Activated T-helper 1 cell treated with Interleukin-2 at 50 U/mL for 16 hours (primary cell): Measurements from ENCODE around the gene SCIN.
"Not testable (repeated sequence)": the region's sequence is repeated elsewhere in the genome, so short reads cannot be mapped to it uniquely, and the experiment has no call there.

Experiments
- DNase-seq: peaks from one replicate; pipeline ENCODE4 v3.0.0-alpha.2; 2020; ENCODE audit warnings: low read depth

SCIN gene

DNA sequence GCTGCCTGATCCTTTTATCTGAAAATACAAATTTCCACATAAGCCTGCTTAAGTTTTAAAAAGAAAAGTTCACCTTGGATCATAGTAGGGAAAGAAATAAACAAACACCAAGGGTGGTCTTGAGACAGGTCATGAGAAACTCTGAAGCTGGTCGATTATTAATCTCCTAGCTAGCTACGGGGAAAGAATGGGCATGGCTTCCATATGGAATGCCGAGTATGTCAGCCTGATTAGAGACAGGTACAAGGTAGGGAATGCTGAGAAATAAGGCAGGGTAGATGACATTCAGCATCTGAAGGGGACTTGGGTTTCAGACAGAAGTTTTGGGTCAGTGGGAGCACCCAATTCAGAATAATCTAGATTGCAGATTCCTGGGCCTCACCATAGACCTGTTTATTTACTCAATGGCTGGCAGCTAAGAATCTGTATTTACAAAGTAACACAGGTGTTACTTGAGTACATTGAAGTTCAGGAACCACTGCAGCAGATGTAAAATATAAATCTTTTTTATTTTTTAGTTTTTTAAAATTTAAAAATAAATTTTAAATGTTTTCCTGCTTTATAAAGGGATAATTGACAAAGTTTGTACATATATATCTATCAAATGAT, 49.0 kb downstream of the SCIN start:
- DNase-seq = no peak

DNA sequence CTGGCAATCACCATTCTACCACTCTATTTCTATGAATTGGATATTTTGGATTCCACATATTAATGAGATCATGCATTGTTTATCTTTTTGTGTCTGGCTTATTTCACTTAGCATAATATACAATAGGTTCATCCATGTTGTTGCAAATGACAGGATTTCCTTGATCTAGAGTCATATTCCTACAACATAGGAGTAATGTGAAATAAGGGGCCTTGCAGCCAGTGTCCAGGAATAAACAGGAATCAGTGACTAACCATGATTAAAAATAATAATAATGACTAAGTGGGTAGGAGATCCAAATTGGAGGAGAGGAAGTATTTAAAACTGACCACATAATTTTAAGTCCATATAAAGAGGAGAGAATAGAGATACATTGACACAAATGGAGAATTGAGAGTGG, 49.9 kb downstream of the SCIN start:
- DNase-seq = no peak

DNA sequence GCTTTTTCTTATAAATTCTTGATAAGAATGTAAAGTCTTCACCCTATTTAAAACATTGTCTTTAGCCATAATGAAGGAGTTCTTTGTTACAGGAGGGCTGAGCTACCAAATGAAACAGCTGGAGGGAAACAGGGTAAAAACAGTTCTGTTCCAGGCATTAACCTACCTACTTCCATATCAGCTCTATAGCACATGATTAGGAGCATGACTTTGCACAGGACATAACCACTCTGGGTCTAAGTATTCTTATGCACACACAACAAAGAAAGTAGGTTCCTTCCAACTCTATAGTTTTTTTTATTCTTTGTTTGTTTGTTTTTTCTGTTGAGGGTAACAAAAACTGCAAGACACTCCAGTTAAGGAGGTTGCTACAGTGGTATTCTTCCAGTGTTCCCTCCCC, 52.7 kb downstream of the SCIN start:
- DNase-seq = no peak

DNA sequence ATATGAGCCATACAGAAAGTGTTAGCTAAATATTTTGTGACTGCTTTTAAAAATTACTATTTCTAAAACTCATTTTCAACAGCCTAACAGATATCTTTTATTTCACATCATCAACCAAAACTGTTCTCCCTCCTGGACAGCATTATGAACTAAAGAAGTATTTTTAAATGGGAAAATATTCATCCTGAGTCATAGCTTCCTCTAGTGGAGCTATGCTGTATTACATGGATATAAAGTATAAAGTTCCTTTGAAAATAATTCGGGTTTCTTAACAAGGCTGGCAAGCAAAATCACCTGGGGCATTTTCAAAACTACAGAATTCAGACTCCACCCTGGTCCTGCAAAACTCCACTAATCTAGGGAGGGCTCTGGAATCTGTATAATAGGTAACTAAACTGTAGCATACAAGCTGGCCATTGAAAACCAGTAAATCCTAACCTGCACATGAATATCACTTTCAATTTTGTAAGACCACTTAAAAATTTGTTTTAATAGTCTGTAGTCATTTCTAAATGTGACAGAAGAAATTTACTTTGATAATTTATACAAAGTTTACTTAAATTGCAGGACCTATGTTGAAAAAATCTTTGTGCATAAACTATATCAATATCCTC, 53.5 kb downstream of the SCIN start:
- no peak for DNase-seq

DNA sequence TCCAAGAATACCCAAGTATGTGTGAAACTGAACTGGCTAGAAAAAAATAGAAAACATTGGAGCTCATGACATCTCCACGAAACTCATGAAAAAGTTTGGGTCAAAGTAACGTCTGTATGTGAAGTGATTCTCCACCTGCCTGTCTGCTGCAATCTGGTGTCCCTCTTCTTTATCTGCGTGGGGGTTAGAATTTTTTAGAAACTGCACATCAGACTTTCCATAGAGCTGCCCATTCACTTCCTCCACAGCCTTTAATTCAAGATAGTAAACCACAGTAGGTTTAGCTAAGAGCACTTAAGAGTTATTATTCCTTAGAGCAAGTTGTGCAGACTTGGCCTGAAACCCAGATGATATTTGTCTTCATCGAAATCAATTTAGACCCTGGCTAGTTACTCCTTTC, 55.3 kb downstream of the SCIN start:
- DNase-seq = no peak

DNA sequence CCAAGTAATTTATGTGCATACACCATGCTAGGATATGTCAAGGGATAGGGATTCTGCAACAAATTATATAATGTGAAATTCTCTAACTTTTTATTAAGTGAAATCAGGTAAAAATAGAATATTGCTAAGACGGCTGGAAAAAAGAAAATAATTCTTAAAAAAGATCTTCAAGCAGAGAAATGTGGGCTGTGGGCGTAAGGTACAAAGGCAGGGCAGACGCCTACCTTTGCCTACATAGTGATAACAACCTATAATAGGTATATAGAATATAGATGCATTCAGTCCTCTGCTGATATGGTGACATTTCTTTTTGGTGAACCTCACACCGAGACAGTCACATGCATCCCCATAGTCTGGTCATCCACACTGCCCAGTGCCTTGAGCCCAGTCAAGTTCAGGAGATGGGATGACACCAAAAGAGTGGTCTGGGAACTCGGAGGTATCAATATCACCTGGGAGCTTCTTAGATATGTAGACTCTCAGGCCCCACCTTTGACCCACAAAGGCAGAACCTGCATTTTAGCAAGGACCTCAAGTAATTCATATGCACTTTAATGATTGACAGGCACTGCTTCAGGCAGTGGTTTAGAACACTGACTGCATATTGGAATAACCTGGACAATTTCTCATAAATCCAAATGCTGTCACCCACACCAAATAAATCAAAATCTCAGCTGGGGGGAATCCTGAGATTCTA, 59.4 kb downstream of the SCIN start:
- DNase-seq = no peak

DNA sequence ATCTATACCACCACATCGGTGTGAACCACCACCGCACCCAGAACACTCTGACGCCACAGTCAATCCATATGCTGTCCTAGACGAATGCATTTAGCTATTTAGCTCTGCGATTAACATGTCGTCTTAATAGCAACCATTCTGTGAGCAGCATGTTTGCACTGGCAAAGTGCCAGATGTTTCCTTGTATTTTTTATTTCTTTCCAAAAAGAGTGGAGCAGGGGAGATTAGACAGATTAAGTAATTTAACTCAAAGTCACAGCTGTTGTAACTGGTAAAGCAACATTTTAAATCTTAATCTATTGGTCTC, 59.9 kb downstream of the SCIN start:
- DNase-seq = no peak

DNA sequence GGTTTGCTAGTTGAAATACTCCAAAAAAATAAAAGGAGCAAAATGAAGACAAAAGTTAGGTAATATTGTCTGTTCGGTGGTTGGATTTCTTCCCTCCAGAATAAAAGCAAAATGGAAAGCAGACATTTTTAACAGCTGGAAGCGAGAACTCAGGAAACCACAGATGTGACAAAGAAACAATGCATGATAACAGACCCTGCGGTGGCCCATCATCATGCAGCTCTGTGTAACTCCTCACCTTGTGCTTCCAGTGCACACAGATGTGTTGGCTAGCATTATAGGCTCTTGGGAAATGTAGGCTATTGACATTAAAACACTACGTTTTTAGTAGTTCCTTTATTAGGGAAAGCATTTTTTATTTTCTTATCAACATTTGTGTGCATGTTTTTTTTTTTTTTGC, 63.1 kb downstream of the SCIN start:
- DNase-seq = no peak

DNA sequence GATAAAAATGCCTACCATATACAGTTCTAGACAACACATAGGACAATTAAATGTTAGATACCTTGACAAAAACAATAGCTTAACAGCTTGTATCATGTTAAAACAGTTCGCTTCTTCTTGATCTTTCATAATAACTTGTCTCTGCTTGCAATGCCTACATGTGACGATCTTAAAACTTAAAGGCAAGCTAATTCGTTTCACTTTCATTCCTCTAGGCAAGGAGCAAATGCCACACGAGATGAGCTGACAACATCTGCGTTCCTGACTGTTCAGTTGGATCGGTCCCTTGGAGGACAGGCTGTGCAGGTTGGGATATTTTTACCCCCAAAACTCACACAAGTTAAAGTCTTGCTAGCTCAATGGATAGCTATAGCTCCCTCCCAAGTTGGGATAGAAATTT, 65.3 kb downstream of the SCIN start:
- DNase-seq = no peak

DNA sequence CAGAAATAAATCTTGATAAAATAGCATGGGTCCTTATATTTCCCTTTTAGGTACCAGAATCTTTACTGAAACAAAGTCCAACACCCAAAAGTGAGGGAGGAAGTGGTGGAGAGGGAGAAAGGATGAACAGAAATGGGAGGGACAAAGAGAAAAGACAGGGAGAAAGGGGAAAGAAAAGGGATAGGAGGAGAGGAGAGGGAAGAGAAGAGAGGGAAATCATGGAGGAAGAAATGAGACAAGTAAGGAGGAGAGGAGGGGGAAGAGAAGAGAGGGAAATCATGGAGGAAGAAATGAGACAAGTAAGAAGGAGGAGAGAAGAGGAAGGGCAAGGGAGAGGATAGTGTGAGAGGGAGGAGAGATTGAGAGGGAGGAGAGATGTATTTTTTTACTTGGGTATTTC, 66.8 kb downstream of the SCIN start:
- no peak for DNase-seq

DNA sequence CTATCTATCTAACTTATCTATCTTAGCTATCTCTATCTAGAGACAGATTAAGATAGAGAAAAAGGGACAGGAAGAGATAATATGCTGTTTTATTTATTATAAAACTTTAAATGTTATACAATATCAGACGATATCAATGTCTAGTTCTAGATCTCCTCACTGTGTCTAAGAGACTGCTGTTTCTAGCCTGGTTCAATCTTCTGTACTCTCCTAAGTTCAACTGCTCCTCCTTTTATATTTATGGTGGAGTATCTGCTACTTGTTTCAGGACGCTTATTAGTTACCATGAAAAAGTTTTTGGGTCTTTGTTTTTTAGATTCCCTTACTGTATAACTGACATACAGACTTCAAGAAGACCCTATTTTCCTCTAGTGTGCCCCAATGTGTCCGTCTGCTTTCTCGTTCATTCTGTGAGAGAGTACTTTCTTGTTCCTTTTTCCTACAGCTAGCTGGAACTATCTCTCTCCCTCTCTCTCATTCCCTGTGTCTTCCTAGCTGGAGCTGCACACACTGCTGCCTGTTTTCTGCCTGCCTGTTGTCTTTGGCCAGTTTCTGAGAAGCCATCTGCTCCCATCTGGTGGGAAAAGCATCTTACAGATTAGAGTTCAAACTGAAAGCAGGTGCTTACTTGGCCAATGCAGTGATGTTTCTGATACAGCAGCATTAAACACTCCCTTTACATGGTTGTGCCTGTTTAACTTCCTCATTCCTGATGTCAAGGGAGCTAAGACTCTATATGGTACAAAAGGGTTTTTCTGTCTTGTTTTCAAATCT, 67.5 kb downstream of the SCIN start:
- DNase-seq = no peak

DNA sequence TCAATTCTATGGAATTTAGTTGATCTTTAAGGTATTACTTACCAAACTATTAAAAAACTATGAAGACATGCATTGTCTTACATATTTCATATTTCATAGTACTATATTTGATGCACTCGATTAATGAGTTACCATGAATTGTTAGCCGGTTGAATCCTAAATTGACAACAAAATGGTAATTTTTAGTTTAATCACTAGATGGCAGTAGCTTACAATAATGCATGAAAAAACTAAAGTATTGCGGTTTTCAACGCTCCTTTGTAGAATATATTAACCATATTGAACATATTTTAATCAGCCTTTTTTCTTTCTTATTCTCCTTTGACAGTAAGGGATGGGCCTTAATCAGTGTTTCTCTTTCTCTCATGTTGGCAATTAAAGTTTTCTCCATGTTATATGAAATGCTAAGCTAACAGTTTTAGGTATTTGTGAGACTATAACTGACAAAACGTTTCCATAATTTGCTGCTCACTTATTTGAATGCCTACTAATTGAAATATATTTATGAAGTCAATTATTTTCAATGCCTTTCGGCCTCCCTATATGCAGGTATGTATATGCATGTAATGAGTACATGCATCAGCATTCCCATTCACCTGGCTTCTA, 68.4 kb downstream of the SCIN start:
- DNase-seq = no peak

DNA sequence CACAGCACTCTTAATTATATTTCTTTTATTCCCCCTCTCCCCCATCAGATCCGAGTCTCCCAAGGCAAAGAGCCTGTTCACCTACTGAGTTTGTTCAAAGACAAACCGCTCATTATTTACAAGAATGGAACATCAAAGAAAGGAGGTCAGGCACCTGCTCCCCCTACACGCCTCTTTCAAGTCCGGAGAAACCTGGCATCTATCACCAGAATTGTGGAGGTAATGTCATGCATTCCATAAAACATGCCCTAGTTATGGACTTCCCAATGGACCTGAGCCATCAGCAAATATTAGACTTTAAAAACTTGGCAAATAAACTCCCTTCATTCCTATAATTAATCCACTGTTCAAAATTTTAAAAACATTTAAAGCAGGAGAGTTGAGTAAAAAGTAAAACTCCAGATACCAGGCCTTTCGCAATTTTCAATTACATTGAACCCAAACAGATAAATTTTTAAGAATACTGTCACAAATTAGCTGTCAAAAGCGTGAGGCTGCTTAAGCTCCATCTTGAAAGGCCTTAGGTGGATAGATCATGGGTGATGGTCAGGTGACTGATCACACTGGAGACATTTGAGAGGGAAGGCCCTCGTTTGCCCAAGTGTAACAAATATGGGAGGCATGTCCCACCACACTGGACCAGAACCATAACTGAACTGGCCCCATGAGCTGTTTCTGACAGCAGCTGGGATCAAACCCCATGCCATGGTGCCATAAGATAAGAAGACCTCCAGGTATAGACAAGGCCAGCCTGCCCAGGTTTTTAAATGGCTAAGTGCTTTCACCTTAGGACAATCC, 70.0 kb downstream of the SCIN start:
- no peak for DNase-seq

DNA sequence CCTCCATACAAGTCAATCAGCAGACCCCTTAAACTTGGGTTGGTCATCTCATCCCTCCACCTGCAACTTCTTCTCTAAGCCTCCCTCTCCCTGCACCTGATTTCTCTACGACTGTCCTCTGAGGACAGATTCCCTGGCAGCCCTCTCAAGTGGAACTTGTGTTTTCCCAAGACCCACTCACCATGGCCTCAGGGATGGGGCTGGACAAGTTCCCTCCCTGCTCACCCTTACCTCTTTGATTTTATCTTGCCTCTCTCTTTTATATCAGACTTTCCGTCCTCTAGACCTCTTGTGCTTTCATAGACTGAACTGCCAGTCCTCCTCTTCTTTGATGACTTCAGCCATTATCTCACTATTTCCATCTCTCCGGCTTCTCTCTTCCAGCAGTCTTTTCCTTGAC, 70.7 kb downstream of the SCIN start:
- DNase-seq = no peak

DNA sequence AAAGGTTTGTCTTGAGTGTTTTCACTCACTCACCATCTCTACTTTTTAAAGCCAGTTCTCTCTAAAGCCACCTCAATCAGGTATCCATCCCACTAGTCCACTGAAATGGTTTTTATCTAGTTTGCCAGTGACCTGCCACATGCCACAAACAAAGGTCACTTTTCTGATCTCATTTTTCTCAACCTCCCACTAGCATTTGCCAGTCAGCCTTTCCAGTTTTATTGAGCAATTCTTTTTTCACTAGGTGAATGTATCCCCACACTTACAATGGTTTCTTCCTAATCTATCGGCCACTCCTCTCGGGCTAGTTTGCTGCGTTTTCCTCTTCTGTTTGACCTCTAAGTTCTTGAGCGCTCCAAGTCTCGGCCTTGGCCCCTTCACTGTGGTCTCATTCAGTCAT, 72.0 kb downstream of the SCIN start:
- no peak for DNase-seq

DNA sequence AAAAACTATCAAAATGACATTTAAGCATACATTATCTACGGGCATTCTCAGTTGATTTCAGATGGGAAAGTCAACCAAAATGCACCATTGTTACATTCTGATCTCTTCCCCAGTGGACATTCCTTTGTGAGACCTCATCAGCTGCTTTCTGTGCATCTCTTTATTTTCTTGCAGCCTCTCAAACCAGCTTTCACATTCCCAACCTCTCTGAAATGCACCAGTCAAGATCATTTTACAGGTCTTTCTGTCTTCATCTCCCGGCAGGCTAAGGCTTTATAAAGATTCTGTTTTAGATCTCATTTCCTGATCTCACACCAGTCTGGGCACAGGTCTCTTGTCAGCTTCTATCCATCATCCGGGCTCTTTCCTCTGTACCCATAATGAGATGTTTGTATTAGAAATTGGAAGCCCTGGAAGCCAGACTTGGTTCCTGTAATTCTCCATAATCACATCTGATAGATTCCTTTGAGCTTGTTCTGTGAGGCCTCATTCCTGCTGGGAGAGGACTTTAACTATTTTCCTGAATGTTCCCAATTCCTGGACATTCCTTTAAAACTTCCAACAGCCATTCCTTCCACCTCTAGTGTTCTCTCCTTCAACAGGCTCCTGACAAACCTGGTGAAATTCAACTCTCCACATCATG, 72.6 kb downstream of the SCIN start:
- DNase-seq = no peak

DNA sequence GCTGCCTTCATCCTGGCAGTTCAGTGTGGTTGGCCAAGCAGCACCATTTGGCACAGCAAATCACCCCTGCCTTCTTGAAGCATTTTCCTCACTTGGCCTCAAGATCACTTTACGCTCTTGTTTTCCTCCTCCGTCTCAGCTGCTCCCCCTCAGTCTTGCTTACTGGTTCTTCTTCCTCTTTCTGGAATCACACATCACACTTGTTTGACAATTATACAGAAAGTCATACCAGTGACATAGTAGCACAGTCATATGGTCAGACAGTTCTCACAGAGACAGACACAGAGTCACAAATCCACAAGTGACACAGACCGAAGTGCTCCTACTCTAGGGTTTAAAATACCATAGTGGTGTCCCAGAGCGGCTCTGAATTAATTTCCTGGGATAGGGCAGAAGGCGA, 73.1 kb downstream of the SCIN start:
- DNase-seq = no peak

DNA sequence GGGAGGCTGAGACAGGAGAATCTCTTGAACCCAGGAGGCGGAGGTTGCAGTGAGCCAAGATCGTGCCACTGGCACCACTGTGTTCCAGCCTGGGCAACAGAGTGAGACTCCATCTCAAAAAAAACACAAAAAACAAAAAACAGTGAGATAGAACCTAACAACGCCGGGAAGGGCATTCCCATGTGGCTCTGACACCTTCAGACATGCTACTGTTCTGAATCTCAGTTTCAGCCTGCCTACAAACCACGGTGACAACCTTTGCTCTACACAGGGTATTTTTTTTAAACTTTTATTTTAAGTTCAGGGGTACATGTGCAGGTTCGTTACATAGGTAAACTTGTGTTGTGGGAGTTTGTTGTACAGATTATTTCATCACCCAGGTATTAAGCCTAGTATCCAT, 74.7 kb downstream of the SCIN start:
- DNase-seq = not testable (repeated sequence)

DNA sequence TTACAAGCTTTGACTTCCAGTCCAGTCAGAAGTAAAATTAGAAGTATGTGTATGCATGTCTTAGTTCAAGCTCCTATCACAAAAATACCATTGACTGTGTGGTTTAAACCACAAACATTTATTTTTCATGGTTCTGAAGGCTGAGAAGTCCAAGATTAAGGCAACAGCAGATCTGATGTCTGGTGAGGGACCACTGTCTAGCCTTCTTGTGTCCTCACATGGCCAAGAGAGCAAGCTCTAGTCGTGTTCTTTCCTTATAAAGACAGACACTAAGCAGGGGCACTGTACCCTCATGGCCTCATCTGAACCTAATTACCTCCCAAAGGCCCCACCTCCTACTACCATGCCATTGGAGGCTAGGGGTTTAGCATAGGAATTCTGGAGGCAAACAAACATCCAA, 75.6 kb downstream of the SCIN start:
- DNase-seq = no peak

DNA sequence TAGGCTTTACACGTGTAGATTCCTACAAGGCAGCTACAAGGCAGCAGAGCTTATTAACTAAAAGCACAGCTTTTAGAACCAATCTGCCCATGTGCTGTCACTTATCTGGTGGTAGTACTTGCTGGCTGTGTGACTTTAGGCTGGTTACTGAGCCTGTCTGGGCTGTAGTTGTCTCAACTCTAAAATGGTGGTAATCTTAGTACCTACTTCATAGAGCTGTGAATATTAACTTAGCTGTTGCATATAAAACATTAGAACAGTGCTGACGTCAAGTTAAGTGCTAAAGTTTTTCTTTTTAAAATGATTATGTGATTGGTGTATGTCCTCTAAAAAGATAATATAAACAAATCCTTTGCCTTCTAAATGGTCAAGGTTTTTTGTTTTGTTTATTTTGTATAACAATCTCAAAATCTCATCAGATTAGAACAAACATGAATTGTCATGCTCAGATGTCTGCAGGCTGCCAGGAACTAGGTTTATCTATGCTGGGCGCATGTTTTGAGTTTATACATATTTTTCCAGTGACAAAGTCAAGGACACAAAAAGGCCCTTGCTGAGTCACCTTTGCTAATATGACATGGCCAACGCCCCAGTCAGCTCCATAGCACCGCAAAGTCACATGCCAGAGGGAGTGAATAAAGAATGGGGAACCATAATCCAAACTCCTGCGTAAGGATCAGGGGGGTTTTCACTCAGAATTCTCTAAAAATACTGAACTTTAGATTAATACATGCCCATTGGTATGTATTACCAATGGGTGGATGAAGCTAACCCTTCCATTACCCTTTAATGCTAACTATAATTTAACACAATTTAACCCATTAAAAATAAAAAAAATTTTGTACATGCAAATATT, 77.1 kb downstream of the SCIN start:
- DNase-seq = no peak
